AG08395 (cell line): Measurements from ENCODE around the gene RYR1.
"Not testable (repeated sequence)": the region's sequence is repeated elsewhere in the genome, so short reads cannot be mapped to it uniquely, and the experiment has no call there.

Source experiments
- DNase-seq: peaks from one replicate; pipeline ENCODE4 v3.0.0; 2012; ENCODE audit warnings: mixed read lengths, low spot score

The RYR1 gene

DNA sequence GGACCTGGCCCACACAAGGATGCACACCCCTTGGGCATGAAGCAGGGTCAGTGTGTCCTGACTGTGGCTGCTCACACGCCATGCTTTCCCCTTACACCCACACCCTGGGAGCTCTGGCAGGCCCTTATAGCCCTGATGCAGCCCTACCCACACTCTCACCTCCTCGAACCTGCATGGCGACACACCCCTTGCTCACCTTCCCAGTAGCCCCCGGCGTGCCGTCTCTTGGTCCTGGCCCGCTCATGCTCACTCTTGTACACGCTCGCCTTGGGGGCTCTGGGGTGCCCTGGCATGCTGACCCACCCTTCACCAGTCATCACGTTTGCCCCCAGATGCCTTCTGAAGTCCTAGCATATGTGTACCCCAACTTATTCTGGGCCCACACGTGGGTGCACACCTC, 128.2 kb downstream of the RYR1 start:
- no peak for DNase-seq

DNA sequence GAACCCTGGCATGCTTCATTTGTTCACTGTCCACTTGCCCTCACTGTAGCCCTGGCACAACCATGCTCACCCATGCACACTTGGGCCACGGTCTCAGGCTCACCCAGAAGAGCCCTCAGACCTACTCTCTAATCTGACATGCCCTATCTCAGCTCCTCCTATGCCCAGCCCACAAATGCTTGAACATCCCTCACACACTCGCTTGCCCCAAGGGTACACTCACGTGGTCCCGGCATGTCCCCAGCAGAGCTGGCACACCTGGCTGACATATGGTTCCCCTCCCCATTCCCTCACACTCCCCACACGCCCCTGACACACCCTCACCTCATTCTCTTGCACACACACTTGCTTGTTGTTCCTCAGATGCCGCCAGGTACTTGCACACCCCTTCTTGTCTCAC, 128.6 kb downstream of the RYR1 start:
- no peak for DNase-seq

DNA sequence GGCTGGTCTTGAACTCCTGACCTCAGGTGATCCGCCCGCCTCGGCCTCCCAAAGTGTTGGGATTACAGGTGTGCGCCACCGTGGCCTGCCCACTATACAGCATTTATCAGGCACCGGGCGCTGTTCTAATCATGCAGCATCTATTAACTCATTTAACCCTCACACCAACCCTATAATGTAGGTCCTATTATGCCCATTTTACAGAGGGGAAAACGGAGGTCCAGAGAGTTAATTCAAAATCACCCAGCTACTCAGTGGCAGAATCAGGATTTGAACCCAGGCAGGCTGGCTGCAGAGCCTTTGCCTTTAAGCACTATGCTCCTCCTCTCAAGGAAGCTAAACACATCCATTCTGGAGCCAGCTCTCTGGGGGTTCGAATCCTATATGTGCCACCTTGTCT, 130.0 kb downstream of the RYR1 start:
- no peak for DNase-seq

DNA sequence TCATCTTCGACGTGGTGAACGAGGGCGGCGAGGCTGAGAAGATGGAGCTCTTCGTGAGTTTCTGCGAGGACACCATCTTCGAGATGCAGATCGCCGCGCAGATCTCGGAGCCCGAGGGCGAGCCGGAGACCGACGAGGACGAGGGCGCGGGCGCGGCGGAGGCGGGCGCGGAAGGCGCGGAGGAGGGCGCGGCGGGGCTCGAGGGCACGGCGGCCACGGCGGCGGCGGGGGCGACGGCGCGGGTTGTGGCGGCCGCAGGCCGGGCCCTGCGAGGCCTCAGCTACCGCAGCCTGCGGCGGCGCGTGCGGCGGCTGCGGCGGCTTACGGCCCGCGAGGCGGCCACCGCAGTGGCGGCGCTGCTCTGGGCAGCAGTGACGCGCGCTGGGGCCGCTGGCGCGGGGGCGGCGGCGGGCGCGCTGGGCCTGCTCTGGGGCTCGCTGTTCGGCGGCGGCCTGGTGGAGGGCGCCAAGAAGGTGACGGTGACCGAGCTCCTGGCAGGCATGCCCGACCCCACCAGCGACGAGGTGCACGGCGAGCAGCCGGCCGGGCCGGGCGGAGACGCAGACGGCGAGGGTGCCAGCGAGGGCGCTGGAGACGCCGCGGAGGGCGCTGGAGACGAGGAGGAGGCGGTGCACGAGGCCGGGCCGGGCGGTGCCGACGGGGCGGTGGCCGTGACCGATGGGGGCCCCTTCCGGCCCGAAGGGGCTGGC, 131.6 kb downstream of the RYR1 start:
- no peak for DNase-seq

DNA sequence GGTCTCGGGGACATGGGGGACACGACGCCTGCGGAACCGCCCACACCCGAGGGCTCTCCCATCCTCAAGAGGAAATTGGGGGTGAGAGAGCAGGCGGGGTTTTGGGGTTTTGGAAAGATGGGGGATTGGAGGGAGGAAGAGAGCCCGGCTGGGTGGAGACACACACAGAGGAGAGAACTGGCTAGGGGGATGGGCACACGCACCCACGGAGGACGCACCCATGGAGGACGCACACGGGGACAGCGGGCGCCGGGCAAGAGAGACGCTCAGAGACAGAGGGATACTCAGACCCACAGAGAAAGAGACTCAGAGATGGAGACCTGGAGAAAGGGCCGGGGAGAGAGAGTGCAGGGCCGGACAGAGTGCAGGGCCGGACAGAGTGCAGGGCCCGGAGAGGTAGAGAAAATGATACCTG, 132.2 kb downstream of the RYR1 start:
- no peak for DNase-seq

DNA sequence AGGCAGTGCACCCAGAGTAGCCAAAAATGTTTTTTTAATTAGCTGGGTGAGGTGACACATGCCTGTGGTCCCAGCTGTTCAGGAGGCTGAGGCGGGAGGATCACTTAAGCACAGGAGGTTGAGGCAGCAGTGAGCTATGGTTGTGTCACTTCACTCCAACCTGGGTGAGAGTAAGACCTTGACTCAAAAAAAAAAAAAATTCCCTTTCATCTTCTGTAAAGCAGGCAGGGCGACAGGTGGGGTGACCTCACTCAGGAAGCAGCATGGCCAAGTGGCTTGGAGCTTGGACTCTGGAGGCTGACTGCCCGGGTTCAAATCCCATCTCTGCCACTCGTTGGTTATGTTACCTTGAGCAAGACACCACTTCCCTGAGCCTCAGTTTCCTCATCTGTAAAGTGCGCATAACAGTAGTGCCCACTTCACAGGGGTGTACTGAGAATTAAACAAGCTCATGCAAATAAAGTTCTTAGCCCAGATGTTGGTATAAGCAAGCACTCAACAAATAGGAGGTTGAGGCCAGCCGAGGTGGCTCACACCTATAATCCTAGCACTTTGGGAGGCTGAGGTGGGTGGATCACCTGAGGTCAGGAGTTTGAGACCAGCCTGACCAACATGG, 136.0 kb downstream of the RYR1 start:
- DNase-seq, result no peak

DNA sequence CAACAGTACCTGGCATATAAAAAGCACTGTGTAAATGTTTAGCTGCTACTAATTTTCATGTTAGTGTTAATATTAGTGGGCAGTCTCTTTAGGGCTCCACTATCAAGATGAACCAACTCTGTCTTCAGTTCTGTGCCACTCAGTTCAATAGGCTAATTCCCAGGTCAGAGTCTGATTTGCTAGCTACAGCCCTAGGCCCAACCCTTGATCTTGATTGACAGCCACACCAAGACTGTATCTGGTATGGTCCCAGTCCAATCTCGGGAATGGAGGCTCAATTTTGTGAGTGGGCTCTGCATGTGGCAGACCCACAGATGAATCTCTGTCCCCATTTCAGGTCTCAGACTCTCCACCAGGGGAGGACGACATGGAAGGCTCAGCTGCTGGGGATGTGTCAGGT, 138.2 kb downstream of the RYR1 start:
- no peak for DNase-seq

DNA sequence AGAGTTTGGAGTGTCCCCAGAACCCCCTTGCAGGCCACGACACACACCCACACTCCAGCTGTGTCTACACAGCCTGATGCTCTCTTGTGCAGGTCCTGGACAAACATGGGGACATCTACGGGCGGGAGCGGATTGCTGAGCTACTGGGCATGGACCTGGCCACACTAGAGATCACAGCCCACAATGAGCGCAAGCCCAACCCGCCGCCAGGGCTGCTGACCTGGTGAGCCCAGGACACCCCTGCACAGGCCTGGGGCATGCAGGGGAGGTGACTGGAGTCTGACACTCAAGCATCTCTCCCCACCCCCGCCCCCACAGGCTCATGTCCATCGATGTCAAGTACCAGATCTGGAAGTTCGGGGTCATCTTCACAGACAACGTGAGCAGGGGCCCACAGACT, 144.3 kb downstream of the RYR1 start:
- no peak for DNase-seq

DNA sequence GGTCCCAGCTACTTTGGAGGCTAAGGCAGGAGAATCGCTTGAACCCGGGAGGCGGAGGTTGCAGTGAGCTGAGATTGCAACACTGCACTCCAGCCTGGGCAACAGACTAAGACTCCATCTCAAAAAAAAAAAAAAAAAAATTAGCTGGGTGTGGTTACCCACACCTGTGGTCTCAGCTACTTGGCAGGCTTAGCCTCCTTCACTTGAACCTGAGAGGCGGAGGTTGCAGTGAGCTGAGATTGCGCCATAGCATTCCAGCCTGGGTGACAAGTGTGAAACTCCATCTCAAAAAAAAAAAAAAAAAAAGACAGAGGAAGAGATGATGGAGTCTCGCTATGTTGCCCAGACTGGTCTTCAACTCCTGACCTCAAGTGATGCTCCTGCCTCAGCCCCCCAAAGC, 145.8 kb downstream of the RYR1 start:
- not testable (repeated sequence) for DNase-seq

DNA sequence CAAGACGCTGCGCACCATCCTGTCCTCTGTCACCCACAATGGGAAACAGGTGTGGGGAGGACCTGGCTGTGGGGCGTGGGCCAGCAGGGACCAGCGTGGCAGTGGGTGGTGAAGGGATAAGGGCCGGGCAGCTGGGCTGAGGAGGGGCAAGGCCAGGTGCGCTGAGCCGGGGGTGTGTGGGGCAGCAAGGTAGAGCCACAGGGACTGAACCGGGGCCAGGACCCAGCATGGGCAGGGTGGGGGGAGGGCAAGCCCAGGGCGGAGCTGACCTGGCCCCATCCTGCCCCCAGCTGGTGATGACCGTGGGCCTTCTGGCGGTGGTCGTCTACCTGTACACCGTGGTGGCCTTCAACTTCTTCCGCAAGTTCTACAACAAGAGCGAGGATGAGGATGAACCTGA, 146.6 kb downstream of the RYR1 start:
- DNase-seq, result no peak

DNA sequence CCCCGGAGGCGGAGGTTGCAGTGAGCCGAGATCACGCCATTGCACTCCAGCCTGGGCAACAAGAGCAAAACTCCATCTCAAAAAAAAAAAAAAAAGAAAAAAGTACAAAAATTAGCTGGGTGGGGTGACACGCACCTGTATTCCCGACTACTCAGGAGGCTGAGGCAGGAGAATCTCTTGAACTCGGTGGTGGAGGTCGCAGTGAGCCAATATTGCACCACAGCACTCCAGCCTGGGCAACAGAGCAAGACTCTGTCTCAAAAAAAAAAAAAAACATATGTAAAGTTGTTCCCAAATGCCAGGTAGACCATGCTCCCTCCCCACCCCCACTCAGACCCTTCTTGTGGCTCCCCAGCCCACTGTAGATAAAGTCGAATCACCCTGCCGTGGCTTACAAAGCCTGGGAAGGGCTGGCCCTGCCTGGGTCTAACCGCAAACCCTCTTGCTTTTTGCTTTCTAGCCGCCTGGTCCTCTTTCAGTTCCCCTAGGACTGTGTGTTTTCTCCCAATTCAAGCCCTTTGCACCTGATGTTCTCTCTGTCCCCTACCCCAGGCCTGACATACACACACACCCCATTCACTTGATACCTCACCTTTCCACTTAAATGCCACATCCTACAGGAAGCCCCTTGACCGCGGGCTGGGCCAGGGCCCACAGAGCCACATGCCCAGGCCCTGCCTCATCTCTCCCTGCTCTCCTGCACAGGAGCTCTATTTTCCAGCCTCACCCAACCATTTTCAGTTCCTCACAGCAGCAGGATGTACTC, 149.9 kb downstream of the RYR1 start:
- DNase-seq, result no peak

DNA sequence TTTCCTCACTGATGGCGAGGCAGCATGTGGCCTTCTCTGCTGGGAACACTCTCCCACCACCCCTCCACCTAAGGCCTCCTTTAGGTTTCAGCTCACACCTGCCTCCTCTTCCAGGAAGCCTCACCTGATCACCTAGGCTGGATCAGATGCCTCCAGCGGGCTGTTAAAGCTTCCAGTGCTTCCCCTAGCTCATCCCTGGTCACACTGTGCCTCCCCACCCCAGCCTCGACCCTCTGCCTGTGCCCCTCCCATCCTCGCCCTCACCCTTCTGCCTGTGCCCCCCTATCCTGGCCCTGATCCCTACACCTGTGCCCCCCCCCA, 150.5 kb downstream of the RYR1 start:
- DNase-seq, result no peak

DNA sequence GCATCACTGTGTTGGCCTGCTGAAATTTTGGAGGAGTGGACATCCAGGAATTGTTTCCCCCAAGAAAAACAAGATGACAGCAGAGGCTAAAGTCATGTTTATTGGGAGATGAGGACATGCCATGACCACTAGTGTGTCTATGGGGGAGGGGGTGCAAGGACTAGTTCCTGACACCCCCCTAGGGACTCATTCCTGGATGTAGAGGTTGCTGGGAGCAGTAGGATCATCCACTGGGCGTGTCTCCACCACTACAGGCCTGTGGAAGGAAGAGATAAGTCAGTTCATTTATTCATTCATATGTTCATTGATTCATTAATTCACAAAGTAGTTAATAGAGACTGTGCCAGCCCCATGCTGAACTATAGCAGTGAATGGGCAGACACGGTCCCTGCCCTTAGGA, 154.1 kb downstream of the RYR1 start:
- no peak for DNase-seq

DNA sequence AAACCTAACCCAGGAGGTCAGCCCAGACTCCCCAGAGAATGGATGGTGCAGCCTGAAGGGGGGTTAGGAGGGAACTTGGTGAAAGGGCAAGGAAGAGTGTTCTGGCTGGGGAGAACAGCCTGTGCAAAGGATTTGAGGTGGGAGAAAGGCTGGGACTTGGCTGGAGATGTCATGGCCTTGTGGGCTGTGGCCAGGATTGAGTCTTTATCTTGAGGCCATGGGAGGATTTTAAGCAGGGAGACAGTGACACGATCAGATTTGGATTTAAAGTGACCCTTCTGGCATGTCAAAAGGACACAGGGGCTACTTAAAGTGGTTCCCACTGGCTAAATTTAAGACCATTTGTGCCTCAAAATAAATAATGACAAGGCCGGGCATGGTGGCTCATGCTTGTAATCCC, 154.6 kb downstream of the RYR1 start:
- no peak for DNase-seq

DNA sequence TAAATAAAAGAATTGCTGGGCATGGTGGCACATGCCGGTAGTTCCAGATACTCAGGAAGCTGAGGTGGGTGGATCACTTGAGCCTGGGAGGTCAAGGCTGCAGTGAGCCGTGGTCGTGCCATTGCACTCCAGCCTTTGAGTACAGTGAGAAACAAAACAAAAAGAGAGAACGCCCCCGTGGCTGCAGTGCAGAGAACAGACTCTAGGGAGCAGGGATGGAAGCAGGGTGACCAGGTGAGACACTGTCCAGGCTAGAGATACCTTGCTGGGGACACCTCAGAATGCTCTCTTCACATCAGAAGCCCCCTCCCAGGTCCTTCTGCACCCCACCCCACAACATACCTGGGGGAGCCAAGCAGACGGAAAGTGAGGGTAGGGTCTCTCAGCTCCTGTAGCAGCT, 159.4 kb downstream of the RYR1 start:
- DNase-seq, result no peak

DNA sequence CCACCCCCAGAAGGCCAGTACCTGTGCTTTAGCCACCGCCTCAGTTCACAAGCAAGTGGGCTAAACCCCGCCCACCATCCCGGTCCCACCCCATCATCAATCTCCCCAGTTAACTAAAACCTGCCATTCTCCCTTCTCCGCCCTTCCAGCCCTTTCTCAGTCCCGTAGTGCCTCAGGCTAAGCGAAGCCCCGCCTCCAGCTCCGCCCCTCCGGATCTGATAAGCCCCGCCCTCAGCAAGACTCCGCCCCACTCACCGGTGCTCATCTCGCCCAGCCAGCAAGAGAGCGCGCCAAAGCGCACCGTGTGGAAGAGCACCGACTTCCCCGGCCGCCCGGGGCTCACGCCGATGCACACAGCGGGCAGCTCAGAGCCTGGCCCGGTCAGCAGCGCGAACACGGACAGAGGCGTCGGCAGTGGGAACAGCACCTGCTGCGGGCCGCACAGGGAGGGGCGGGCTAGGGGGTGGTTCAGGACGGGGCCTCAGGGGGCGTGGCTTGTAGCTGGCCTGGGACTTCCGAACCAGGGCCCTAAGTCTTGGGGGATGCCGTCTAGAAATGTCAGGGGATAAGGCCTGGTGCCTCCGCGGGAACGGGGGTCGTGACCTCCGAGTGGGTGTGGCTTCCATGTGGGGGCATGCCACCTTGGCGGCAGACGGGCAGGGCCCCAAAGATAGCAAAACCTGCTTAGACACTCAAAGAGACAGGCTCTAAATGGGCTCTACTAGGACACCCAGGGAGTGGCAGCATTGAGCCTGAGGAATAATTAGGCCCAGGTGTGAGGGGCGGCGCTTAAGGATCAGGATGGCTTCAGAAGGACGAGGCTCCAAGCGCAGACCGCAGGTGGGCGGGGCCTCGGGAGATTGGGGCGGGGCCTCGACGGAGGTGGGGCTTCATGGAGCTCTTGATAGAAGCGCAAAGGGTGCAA, 162.8 kb downstream of the RYR1 start:
- DNase-seq, result no peak

DNA sequence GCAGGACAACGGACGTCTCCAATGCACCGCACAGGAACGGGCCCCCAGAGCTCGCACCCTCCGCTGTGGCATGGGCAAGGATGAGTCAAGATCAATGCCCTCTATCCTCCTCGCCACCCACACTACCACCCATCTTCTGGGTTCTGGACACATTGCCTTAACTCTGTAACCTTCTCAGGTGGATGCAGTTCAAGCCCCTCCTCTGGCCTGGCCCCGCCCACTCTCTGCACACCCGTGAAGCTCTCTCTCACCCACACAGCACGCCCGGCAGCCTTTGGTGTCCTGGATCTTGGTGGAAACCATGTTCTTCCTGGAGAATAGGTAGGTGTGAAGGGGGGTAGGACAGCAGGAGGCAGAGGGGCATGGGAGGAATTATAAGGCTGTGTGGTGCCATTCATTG, 163.6 kb downstream of the RYR1 start:
- no peak for DNase-seq

DNA sequence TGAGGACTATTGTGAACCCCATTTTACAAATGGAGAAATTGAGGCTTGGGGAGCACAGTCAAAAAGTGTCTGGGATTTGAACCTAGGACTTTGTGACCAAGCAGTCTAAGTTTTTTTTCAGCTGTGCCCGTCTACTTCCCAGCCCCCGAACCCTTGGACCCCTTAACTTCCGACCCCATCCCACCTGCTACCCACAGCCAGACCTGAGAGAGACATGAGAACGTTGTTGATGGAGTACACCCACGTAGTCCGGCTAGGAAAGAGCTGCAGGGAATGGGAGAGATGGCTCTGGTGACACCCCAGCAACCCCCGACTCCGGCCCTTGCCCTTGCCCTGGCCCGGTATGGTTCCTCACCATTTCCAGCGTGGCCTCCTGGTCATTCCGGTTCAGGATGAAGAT, 166.2 kb downstream of the RYR1 start:
- DNase-seq, result no peak

DNA sequence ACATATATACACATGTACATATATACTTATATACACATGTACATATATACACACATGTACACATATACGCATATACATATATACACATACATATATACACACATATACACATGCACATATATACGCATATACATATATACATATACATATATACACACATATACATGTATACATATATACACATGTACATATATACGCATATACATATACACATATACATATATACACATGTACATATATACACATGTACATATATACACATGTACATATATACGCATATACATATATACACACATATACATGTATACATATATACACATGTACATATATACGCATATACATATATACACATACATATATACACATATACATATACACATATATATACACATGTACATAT, 169.4 kb downstream of the RYR1 start:
- not testable (repeated sequence) for DNase-seq

DNA sequence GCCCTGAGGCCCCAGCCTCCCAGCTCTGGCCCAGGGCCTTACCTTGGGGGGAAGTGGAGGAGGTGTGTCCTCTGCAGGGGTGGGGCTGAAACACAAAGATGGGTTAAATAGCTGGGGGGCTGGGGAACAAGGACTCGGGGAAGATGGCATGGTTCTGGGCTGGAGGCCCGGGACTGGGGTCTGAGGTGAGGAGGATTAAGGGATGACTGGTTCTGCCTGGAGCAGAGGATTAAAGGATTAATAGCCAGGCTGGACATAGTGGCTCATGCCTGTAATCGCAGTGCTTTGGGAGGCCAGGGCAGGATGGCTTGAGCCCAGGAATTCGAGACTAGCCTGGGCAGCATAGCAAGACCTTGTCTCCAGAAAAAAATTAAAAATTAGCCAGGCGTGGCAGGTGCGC, 172.6 kb downstream of the RYR1 start:
- DNase-seq, result no peak

DNA sequence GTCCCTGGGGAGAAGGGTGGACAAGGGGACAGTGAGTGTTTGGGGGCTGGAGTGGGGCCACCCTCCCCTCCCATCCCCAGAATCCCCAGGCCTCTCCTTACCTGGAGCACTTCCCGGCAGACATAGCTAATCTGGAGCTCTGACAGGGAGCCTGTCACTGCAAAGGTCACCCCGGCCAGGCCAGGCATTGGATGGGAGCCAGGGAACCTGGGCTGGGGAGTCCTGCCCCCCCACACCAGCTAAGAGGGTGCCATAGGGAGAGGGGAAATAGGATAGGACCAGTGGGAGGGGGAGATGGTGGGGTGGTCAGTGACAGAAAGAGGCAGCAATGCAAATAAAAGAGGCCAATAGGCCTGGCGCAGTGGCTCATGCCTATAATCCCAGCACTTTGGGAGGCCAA, 180.8 kb downstream of the RYR1 start:
- DNase-seq, result no peak

DNA sequence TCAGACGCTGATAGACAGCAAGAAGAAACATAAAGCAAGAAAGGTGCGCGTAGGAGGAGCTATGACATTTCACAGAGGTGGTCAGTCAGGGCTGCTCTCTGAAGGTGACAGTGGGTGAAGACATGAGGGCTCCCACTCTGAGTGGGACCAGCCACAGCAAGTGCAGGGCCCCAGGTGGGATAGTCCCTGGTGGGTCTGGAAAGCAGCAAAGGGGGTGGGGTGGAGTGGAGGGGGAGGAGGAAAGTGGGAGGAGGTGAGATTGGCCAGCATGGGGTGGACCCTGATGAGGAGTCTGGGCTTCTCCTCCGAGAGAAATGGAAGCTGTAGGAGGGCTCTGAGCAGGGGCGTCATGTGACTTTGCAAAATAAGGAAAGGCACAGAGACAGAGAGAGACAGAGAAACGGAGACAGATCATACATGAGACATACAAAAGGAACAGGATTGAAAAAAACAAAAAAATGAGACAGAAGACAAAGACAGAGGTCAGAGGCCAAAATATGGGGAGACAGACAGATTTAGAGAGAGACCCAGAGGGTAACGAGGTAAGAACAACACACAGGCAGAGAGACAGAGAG, 181.6 kb downstream of the RYR1 start:
- DNase-seq, result no peak
